ENCODE measurements around the gene ODAD4. TPM values are rescaled to one million over a fixed set of nuclear protein-coding genes. Genes with fewer than 3 reads are reported as not detected.
A peak's percentile ranks its signal among the peaks of the same experiment; 100 is the strongest.

Gene ODAD4
- total and polyA plus RNA-seq, 2 of the 8 experiments (the other 6 are each of a cell fraction or from before 2014, with no cell fraction given), result 0.48 to 1.3 TPM

DNA sequence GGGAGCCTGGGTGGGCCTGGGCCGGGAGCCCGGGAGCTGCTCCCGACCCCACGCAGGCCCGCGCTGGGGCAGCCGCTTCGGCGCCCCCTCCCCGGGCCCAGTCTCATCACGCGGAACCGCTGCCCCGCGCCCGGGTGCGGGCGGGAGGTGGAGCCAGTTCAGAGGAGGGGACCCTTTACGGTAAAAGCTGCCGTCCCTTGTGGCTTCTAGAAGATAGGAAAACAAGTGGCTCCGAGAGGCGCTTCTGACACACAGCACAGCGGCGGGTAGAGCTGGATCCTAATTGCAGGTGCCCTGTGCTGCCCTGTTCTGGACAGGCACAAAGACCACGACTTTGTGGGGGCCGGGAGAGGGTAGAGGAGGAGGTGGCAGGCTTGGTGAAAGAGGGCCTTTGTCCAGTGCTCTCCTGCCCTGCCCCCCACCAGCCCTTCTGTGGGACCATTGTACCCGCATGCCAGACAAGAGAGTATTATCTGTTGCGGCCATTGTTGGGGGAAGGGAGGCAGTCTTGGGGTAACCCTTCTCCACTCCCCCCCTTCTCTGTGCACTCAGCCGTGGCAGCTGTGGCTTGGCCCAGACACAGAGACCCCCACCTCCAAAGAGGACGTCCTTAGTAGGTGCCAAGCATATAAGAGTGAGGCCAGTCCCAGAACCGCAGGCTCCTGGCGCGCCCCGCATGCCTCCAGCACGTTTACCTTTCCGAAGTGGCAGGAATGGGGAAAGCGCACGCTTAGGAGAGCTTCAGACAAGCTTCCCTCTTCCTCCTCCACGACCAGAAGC, 36.9 kb downstream of the ODAD4 start:
- Histone ChIP-seq H3K4ac (replicated peaks; ENCODE audit: insufficient read length, low read depth, low read length) (peak overlapping the region; percentile 32), H3K36me3 (ENCODE audit: control insufficient read depth in 2 of 4, insufficient read depth in 4 of 4, low read length in 3 of 4) (peaks cover 0 to 7% (median 6%) of the 10 kb centered on the region in 4 experiments; a peak in 4 of 8 replicates), H3K27ac (ENCODE audit: low read depth, low read length) (peak overlapping the region; percentile 65), H3K23me2 (ENCODE audit: low read depth, low read length) (peaks cover 8% of the 10 kb centered on the region; the same call in 1 of the 2 replicates), H2BK12ac (ENCODE audit: low read depth, low read length) (no peak overlapping the region; the same call in 1 of the 2 replicates), H3K4me3 (ENCODE audit: extremely low read depth in 1 of 4, insufficient read depth in 2 of 4, low read depth in 3 of 4, low read length in 4 of 4) (peak overlapping the region; percentile 71 to 96 (median 78)), H3K9ac (replicated peaks in 1 of 4; ENCODE audit: extremely low read depth in 1 of 4, low read depth in 3 of 4, low read length in 3 of 4) (peak overlapping the region; percentile 69 to 88 (median 73)), H2BK5ac (ENCODE audit: low read depth, low read length) (no peak overlapping the region), H2BK20ac (ENCODE audit: low read length) (no peak overlapping the region), H3K56ac (replicated peaks; ENCODE audit: insufficient read length, low read depth, low read length) (peak overlapping the region; percentile 35), H3K4me2 (ENCODE audit: insufficient read depth in 1 of 2, low read depth in 2 of 2, low read length in 2 of 2) (peak overlapping the region; percentile 86 to 95), H3K4me1 (replicated peaks in 1 of 4; ENCODE audit: control insufficient read depth in 3 of 4, insufficient read depth in 4 of 4, low read length in 3 of 4) (peaks cover 0 to 10% (median 5%) of the 10 kb centered on the region in 4 experiments; a peak in 6 of 7 replicates), H4K20me1 (replicated peaks in 1 of 2; ENCODE audit: control insufficient read depth in 1 of 2, insufficient read depth in 2 of 2, low read length in 2 of 2) (peaks cover 0 to 11% of the 10 kb centered on the region in 2 experiments), H3K18ac (ENCODE audit: extremely low read depth, low read length) (peak overlapping the region; percentile 32), H4K91ac (replicated peaks; ENCODE audit: insufficient read length, low read length) (peak overlapping the region; percentile 39), H2AK5ac (ENCODE audit: low read depth, low read length) (0 out of 2 replicates have a peak overlapping the region, but pooled peaks have one; percentile 58), H3K14ac (ENCODE audit: insufficient read length) (no peak overlapping the region), H3K27me3 (replicated peaks in 1 of 4; ENCODE audit: control insufficient read depth in 3 of 4, extremely low read depth in 1 of 4, insufficient read depth in 3 of 4, low read length in 3 of 4) (no peaks in the 10 kb centered on the region), H3K79me2 (ENCODE audit: control insufficient read depth in 1 of 2, insufficient read depth in 2 of 2, low read length in 2 of 2) (no peaks in the 10 kb centered on the region), H2AFZ (ENCODE audit: low read length) (no peak overlapping the region), H4K5ac (ENCODE audit: insufficient read length, low read depth, low read length) (no peak overlapping the region), H4K8ac (ENCODE audit: extremely low read depth, insufficient read depth, low read length) (peak overlapping the region; percentile 93), H3K23ac (ENCODE audit: insufficient read length) (no peak overlapping the region), H2BK15ac (ENCODE audit: low read length) (0 out of 2 replicates have a peak overlapping the region, but pooled peaks have one; percentile 40), H2BK120ac (replicated peaks; ENCODE audit: low read depth, low read length) (no peak overlapping the region), H3K79me1 (ENCODE audit: low read depth, low read length) (peaks cover 3% of the 10 kb centered on the region; the same call in 1 of the 2 replicates), H3K9me3 (ENCODE audit: insufficient read depth in 2 of 2, low read depth in 1 of 2, low read length in 1 of 2) (no peaks in the 10 kb centered on the region)
- WGBS, 2 experiments (ENCODE audit: extremely low coverage in 1 of 2, insufficient coverage in 1 of 2, insufficient read length in 1 of 2, insufficient replicate concordance in 2 of 2, low coverage in 1 of 2, low lambda C conversion rate in 2 of 2, missing lambda C conversion rate in 1 of 2), result 37% methylated on average over 28 of the region's 39 CpGs; no CpG with 5 or more reads in 1 of the 2 experiments
- peak; percentile 35; the same call in 1 of the 2 replicates for TF ChIP-seq POLR2AphosphoS5 (IDR thresholded peaks at IDR 0.05; ENCODE audit: low read depth, low read length)
- TF ChIP-seq YY1 (IDR thresholded peaks at IDR 0.05; ENCODE audit: low read depth, low read length), result peak; percentile 69; the same call in 1 of the 2 replicates
- peak; percentile 1; the same call in 1 of the 2 replicates for TF ChIP-seq PHF8 (conservative IDR thresholded peaks at IDR 0.05; ENCODE audit: low read depth, low read length)
- TF ChIP-seq, protein P1, sequence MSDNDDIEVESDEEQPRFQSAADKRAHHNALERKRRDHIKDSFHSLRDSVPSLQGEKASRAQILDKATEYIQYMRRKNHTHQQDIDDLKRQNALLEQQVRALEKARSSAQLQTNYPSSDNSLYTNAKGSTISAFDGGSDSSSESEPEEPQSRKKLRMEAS (IDR thresholded peaks at IDR 0.05), result peak; percentile 18; the same call in 1 of the 2 replicates
- no peak for TF ChIP-seq CHD2 (IDR thresholded peaks at IDR 0.05; ENCODE audit: low read length)
- TF ChIP-seq POLR2A (IDR thresholded peaks at IDR 0.05; ENCODE audit: control extremely low read depth in 1 of 2, low read depth in 2 of 2, low read length in 2 of 2), result 0 out of 3 replicates have a peak, but pooled peaks of 1 of the 2 experiments have one; percentile 71
- ChIA-PET POLR2A (ENCODE audit: partially characterized antibody) (interaction anchor here (0.9 to 6.3 kb wide), 22 partner anchors 7 to 279 kb away, joined by 3 to 67 read pairs (median 5); partner anchors contain the start of genes ACLY, DNAJC7, EIF1 and NKIRAS2), CTCF (ENCODE audit: partially characterized antibody) (interaction anchor here (0.6 to 11.6 kb wide), 7 partner anchors 8 to 105 kb away, joined by 3 to 205 read pairs (median 3); partner anchors contain the start of gene ACLY)
- DNase-seq (ENCODE audit: low read depth in 1 of 2, low spot score in 2 of 2) (peak in 1 of 2 experiments; percentile 59), FAIRE-seq (no peak)

Data from H1 (cell line).